ENCODE measurements around the gene SH3BP2. TPM values are rescaled to one million over a fixed set of nuclear protein-coding genes. Genes with fewer than 3 reads are reported as not detected.

The SH3BP2 gene
- total RNA-seq, 1 experiment from 2014 or later = 9.0 TPM

GRCh38 chr4:2861631-2862436, 68.9 kb downstream of the SH3BP2 start:
- in situ Hi-C loops (cut with HindIII; ENCODE audit: low sequenced_read_pairs) = no loop called here
- no peak for DNase-seq (ENCODE audit: low spot score)

DNA sequence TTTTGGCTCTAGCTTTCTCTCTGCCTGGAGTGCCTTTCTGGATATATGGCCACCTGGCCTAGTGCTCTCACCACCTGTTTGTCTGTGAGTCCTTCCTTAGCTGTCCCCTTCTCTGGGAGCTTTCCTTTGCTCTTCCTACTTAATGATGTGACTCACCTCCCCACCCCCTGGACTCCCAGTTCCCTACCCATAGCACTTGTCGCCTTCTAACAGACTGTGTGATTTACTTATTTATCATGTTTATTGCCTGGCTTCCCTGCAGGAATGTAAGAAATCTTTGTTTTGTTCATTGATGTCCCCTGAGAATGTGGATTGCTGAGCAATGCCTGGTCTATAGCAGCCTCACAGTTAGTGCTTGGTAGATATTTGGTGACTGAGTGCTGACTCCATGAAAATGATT, 69.6 kb downstream of the SH3BP2 start:
- in situ Hi-C loops (cut with HindIII; ENCODE audit: low sequenced_read_pairs) = no loop called here

GRCh38 chr4:2863649-2864048, 70.8 kb downstream of the SH3BP2 start:
- in situ Hi-C loops (cut with HindIII; ENCODE audit: low sequenced_read_pairs) = no loop called here
- DNase-seq (ENCODE audit: low spot score) = no peak

More for the DNA sequence above, 69.6 kb downstream of the SH3BP2 start:
- DNase-seq (ENCODE audit: low spot score) = no peak

GRCh38 chr4:2865196-2865780, 72.4 kb downstream of the SH3BP2 start:
- in situ Hi-C loops (cut with HindIII; ENCODE audit: low sequenced_read_pairs) = loop anchor here (5.0 kb wide), 1 partner anchor 57 kb away; no protein-coding TSS in a partner anchor
- no peak for DNase-seq (ENCODE audit: low spot score)

DNA sequence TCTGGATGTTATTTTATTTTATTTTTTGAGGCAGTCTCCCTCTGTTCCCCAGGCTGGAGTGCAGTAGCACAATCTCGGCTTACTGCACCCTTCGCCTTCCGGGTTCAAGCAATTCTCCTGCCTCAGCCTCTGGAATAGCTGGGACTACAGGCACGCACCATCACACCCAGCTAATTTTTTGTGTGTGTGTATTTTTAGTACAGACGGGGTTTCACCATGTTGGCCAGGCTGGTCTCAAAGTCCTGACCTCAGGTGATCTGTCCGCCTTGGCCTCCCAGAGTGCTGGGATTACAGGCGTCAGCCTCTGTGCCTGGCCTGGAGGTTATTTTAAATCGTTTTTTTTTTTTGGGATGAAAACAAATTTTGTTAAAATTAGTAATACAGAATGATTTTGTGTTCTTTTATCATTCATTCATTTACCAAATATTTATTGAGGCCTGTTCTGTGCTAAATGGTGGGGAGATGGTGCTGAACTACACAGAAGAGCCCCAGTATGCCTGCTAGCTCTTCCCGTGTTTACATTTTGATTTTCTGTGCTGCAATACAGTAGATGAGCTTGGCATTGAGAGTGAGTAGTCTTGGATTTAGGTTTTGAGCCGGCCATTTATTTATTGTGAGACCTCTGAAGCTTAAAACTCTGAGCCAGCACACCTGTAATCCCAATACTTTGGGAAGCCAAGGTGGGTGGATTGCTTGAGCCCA, 73.4 kb downstream of the SH3BP2 start:
- no peak for DNase-seq (ENCODE audit: low spot score)
- in situ Hi-C loops (cut with HindIII; ENCODE audit: low sequenced_read_pairs) = loop anchor here (5.0 kb wide), 1 partner anchor 56 kb away; no protein-coding TSS in a partner anchor

GRCh38 chr4:2866891-2867290, 74.0 kb downstream of the SH3BP2 start:
- DNase-seq (ENCODE audit: low spot score) = no peak
- in situ Hi-C loops (cut with HindIII; ENCODE audit: low sequenced_read_pairs) = loop anchor here (5.0 kb wide), 1 partner anchor 55 kb away; no protein-coding TSS in a partner anchor

GRCh38 chr4:2867758-2868491, 75.0 kb downstream of the SH3BP2 start:
- in situ Hi-C loops (cut with HindIII; ENCODE audit: low sequenced_read_pairs) = loop anchor here (5.0 kb wide), 1 partner anchor 54 kb away; no protein-coding TSS in a partner anchor
- no peak for DNase-seq (ENCODE audit: low spot score)

GRCh38 chr4:2868877-2869487, 76.1 kb downstream of the SH3BP2 start:
- DNase-seq (ENCODE audit: low spot score) = no peak
- in situ Hi-C loops (cut with HindIII; ENCODE audit: low sequenced_read_pairs) = loop anchor here (5.0 kb wide), 1 partner anchor 53 kb away; no protein-coding TSS in a partner anchor

- no peak for DNase-seq (ENCODE audit: low spot score)
- in situ Hi-C loops (cut with HindIII; ENCODE audit: low sequenced_read_pairs) = loop anchor here (5.0 kb wide), 1 partner anchor 53 kb away; no protein-coding TSS in a partner anchor
These were observed 76.8 kb downstream of the SH3BP2 start for GRCh38 chr4:2869659-2870058.

DNA sequence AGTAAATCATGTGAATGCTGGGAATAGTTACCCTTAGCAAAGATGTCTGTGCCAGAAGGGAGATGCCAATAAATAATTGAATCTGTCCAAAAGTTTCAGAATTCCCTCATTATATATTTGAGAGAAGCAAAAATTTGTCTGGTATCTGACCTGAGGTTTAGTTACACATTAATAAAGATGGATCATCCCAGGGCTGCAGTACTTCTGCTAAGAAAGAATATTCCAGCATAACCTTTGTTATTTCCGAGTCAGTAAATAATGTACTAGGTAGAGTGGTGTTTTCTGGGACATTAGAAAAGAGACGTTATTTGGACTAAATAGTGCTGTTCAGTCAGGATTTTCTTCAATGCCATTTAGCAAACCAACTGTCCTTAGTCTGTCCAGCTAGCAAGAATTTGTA, 77.2 kb downstream of the SH3BP2 start:
- DNase-seq (ENCODE audit: low spot score) = no peak
- in situ Hi-C loops (cut with HindIII; ENCODE audit: low sequenced_read_pairs) = no loop called here

- no peak for DNase-seq (ENCODE audit: low spot score)
- in situ Hi-C loops (cut with HindIII; ENCODE audit: low sequenced_read_pairs) = no loop called here
These were observed 78.6 kb downstream of the SH3BP2 start for GRCh38 chr4:2871466-2871865.

DNA sequence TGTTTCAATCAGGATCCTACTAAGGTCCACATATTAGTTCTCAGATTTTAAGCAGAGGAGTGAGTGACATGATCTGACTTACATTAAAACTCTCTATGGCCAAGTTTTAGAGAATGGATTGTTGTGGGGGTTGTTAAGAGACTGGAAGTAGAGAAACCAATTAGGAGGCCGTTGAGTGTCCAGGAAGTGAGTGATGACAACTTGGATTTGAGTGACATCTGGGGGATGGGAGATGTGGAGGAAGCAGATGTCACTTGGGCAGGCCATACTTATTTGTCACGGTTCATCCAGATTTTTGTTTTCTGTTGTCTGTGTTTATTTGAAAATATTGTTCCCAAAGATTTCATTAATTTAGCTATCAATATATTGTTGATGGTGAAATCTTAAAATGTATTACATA, 79.0 kb downstream of the SH3BP2 start:
- in situ Hi-C loops (cut with HindIII; ENCODE audit: low sequenced_read_pairs) = no loop called here
- DNase-seq (ENCODE audit: low spot score) = no peak

DNA sequence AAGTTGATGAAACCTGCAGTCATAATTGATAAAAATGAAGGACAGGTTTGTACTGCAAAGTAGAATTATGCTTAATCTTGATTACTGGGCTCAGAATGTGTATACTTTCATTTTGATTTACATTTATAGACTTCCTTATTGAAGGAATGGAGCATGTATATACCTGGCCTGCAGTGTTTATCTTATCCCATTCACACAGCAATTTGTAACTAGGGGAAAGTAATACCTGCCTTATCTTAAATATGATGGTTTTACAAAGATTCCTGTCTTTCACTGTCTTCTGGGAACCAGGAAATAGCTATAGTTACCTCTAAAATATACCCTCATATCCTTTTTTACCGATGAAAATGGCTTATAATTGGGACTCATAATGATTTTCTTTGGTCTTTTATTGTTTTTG, 80.4 kb downstream of the SH3BP2 start:
- no peak for DNase-seq (ENCODE audit: low spot score)
- in situ Hi-C loops (cut with HindIII; ENCODE audit: low sequenced_read_pairs) = no loop called here

DNA sequence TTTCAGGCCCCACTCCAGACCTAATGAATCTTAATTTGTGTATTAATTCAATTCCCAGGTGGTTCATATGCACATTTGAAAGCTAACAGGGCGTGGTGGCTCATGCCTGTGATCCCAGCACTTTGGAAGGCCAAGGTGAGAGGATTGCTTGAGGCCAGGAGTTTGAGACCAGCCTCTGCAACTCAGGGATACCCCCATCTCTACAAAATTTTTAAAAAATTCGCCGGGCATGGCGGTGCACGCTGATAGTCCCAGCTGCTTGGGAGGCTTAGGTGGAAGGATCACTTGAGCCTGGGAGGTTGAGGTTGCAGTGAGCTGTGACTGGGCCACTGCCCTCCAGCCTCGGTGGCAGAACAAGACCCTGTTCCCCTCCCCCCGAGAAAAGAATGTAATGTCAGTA, 82.0 kb downstream of the SH3BP2 start:
- in situ Hi-C loops (cut with HindIII; ENCODE audit: low sequenced_read_pairs) = no loop called here
- DNase-seq (ENCODE audit: low spot score) = no peak

DNA sequence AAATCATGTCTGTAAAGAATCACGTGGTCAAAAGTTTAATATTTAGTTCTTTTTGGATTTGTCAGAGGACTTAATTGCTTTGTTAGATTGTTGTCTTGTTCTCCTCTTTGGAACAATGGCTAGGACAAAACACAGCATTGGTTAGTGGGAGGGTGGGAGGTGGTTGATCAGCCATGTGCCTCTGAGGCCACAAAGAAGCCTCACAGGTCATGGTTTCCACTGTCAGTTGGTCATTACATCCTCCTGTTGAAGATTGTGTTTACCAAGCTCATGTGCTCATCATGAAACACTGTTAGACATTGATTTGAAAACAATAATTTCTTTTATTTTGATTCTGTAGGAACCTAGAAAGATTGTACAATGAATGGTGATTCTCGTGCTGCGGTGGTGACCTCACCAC, 82.7 kb downstream of the SH3BP2 start:
- in situ Hi-C loops (cut with HindIII; ENCODE audit: low sequenced_read_pairs) = no loop called here
- DNase-seq (ENCODE audit: low spot score) = no peak

DNA sequence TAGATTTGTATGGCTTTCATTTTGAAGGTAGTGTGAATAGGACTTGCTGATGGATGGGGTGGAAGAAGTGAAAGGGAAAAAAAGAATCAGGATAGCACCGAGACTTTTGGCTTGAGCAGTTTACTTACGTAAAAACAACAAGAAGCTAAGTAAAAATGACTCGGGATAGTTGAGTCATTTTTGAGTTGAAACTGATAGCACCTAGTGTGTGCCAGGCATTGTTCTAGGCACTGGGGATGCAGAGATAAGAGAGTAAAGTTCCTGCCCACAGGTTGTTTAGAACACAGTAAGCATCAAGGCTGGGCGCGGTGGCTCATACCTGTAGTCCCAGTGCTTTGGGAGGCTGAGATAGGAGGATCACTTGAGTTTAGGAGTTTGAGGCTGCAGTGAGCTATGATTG, 85.5 kb downstream of the SH3BP2 start:
- no peak for DNase-seq (ENCODE audit: low spot score)
- in situ Hi-C loops (cut with HindIII; ENCODE audit: low sequenced_read_pairs) = no loop called here

DNA sequence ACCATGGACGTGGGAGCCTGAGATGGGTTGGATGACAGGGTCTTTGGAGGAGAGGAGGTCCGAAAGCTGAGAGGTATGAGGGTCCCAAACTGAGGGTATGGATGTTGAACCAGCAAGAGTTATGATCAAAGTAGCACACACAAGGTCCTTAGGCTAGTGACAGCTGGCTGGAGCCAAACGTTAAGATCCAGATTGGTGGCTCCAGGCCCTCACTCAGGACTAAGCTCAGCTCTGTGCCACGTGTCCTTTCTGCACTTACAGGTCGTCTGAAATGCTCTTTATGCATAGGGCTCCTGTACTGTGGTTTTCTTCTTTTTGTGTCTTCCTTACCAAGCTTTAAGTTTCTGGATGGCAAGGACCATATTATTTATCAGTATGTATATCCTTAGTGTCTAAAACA, 86.1 kb downstream of the SH3BP2 start:
- in situ Hi-C loops (cut with HindIII; ENCODE audit: low sequenced_read_pairs) = no loop called here
- DNase-seq (ENCODE audit: low spot score) = no peak

DNA sequence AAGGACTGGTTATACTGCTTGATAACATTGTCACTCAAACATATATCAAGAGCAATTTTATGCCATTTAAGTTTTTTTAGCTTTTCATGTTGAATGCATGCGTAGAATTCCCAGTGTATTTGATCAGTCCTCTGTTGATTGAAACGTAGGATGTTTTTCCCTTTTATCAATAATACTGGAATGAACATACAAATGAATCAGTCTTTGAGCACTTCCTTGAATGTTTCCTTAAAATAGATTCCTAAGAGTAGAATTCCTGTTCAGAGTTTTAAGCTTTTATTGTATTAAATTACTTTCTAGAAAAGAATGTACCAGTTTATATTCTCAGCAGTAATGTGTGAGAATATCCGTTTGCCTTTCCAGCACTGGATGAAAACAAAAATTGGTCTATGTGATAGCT, 88.5 kb downstream of the SH3BP2 start:
- in situ Hi-C loops (cut with HindIII; ENCODE audit: low sequenced_read_pairs) = no loop called here
- DNase-seq (ENCODE audit: low spot score) = no peak

DNA sequence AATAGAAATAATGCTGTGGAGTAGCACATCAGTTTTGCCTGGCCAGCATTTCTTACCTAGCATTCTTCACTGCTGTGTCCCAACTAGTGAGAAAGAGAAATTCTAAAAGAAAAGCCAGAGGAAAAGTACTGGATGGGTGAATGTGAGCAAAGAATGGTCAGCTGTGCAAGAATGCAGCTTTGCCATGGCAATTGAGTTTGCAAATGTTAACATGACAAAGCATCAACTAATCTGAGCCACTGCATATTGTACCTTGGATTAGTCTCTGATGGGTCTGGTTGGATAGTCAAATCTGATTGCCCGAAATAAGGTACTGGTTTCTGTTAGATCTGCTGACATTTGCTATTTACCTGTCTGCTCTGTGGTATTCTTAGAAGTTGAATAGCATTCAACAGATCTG, 89.5 kb downstream of the SH3BP2 start:
- in situ Hi-C loops (cut with HindIII; ENCODE audit: low sequenced_read_pairs) = no loop called here
- no peak for DNase-seq (ENCODE audit: low spot score)
